COR-L47 (cell line): ENCODE data around the gene IL22RA1.

Source experiments
- DNase-seq: peaks from one replicate; lab custom pipeline; 2025; lab: John Stamatoyannopoulos, UW

The IL22RA1 gene

DNA sequence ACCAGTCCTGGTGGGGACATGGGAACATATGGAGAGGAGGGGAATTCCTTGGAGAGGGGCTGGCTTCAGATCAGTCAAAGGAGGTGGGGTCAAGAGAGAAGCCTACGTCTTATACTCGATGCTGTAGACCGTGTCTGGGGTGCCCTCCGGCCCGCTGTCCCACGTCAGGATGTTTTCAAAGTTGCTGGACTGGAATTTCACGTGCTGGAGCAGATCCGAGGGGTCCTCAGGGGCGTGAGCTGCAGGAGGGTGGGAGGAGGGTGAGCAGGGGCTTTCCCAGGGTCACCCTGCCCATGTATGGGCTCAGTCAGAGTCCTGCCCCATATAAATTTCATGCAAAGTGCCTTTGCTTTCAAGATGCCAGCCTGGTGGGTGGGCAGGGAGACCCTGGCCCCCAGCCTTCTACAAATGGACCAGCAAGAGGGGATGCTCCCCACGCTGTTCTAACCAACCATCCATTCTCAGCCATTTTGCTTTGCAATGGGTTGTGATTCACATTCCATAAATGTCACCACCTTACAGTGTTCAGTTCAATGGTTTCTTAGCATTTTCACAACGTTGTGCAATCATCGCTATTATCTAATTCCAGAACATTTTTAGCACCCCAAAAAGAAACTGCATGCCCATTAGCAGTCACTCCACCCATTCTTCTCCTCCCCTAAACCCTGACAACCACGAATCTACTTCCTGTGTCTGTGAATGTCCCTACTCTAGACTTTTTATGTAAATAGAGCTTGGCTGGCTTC lies 4.3 kb downstream of the IL22RA1 start:
- DNase-seq = no peak

DNA sequence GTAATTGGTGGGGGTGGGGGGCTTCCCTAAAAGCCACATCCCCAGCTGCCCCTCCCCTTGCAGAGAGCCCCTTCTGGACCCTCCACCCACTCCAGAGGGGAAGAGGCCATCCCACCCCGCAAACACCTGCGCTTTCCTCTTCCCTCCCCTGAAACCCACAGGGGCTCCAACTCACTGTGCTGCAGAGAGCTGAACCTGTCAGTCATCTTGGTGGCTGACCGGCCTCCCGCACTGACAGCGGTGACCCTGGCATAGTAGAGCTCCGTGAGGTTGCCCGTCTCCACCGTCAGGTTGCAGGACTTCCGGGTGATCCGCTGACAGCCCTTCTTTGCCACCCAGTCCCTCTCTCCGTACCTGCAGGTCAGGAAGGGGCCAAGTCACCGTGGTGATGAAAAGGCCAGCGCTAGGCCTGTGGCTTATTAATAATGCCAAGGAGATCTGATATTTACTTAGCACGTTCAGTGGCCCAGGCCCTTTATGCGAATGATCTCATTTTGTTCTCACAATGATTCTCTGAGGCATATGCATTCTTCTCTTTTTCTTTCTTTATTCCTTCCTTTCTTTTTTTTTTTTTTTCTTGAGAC lies 5.9 kb downstream of the IL22RA1 start:
- no peak for DNase-seq

DNA sequence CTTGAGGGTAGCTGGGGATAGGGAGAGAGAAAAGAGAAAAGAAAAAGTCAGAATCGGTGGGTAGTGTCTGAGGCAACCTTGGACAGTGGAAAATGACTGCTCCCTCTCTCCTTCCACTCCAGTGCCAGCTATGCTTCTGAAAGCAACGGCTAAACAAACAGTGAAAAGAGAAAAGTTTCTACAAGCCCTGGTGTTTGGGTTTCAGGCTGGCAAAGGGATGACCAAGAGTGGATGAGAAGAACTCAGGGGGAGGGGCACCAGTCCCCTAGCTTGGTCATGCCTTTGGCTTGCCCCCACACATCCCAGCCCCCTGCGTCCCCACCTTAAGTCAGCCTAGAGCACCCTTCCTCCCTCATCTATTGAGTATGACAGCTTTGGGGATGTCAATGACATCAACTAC lies 8.6 kb downstream of the IL22RA1 start:
- no peak for DNase-seq

DNA sequence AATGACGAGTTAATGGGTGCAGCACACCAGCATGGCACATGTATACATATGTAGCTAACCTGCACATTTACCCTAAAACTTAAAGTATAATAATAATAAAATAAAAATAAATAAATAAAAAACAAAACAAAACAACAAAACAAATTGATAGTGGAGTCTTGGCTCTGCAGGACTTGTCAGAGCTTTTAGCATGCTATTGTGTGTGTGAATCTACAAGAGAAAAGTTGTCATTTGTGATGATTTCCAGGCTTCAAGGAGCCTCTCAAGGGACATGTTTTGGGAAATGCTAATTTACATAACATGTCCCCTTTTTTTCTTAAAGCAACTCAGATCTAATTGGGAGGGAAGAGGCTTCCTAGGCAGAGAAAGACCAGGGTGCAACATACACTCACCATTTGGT lies 9.1 kb downstream of the IL22RA1 start:
- DNase-seq = no peak

DNA sequence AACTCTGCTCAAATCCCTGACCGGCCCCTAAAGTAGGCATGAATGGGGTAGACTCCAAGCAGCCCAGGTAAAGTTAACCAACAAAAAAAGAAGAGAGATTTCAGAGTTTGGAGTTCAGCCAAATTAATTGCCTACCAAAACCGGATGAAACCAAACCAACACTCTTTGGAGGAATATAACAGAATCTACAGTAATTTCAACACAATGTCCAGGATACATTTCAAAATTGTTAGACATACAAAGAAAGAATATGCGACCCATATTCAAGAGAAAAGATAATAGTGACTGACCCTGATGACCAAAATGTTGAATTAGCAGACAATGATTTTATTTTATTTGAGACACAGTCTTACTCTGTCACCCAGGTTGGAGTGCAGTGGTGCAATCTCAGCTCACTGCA lies 12.6 kb downstream of the IL22RA1 start:
- DNase-seq = no peak

DNA sequence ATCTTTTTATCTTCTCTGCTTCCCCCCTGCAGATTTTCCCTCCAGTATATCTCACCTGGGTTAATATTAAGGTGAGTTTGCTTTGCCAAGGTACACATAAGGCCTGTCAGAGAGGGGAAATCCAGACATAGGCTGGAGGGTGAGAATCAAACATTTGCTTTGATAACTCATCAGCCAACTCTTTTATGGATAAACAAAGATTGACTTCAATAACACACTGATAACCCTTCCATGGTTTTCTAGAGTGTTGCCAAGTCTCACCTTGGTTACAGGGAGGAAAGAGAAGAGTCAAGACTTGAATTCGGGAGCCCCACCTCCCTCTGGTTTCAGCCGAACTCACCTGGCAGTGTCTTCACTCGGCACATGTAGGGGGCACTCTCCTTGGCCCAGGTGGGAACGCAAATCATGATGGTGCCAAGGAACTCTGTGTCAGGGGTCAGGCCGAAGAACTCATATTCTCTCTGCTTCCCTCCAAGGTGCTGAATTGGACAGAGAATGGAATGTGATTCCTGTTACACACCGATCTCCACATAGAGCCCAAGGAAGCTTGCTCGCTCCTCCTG lies 15.1 kb downstream of the IL22RA1 start:
- no peak for DNase-seq

DNA sequence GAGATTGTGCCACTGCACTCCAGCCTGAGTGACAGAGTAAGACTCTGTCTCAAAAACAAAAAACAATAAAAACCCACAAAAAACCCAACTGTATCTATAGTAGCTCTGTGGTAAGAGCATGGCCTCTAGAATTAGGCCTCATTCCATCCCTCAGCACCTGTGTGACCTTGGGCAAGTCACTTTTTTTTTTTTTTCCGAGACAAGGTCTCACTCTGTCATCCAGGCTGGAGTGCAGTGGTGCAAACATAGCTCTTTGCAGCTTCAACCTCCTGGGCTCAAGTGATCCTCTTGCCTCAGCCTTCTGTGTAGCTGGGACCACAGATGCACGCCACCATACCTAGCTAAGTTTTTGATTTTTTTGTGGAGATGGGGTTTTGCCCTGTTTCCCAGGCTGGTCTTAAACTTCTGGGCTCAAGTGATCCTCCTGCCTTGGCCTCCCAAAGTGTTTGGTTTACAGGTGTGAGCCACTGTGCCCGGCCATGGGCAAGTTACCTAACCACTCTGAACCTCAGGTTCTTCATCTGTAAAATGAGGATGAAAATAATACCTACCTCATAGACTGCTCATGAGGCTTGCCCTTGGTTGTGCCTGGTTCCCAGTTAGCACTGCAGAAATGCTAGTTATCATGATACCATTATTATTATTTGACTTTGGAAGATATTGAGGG lies 15.7 kb downstream of the IL22RA1 start:
- DNase-seq = no peak

DNA sequence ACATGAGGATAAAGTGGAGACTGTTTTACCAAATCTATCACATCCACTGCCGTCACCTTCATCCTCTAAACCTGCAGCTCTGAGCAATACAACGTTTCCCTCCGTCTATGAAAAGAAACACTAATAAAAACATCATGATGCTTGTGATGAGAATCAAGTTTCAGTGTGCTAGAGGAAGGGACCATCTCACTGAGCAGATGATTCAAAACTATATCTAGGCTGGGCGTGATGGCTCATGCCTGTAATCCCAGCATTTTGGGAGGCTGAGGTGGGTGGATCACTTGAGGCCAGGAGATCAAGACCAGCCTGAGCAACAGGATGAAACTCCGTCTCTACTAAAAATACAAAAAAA lies 16.3 kb downstream of the IL22RA1 start:
- DNase-seq = no peak

DNA sequence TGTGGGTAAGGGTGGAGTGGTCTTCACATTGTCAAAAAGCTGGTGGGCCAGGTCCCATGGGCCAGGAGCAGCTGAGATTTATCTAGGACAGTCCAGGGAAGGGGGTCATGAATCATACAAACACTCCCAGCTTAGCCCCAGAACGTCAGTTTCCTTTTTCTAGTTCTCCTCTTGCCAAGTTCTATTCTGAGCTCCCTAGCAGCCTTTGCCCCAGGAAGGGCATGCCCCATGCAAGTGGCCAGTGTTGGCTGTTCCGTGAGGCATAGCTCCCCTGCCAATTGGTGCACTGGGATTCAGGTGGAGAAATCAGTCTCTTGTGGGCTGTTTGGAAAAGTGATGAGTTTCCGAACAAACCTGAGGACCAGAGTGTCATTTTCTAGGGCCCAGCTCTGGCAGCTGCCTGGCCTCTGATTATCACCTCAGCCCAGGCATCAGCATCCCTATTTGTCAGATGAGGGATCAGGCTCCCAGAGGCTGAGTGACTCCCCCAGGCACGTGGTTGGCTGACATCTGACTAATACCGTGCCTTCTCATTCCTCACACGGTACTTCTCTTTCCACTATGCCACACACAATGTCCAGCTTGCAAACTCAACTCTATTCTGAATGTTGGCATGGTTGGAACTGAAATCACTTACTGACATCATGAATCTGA lies 16.8 kb downstream of the IL22RA1 start:
- no peak for DNase-seq

DNA sequence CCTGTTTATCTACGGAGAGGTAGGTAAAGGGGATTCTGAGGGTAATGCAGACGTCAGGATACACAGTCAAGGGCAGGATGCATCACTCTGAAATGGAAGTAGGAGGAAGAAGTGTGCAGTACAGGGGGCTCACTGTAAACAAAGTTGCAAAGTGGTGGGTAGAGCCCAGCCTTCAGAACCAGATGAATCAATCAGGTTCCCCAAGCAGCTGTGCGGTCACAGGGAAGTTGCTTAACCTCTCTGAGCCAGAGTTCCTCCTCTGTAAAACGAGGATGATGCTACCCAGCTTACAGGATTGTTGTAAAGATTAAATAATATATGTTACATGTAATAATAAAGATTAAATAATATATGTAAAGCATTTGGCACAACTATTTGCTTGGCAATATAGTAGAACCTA lies 17.5 kb downstream of the IL22RA1 start:
- DNase-seq = no peak

DNA sequence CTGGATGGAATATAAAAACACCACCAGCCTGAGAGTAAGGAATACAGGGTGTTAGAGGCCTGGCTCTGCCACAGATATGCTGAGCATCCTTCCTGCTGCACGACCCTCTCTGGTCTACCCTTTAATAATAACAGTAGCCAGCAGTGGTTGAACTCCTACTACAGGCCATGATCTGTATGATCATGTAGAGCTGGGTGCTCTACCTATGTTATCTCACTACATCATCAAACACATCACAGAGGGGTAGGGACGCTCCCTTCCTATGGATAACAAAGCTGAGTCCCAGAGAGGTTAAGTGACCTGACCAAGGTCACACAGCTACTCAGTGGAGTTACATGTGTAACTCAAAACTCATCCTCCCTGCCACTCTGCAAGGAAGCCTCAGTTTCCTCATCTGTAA lies 18.0 kb downstream of the IL22RA1 start:
- DNase-seq = no peak

DNA sequence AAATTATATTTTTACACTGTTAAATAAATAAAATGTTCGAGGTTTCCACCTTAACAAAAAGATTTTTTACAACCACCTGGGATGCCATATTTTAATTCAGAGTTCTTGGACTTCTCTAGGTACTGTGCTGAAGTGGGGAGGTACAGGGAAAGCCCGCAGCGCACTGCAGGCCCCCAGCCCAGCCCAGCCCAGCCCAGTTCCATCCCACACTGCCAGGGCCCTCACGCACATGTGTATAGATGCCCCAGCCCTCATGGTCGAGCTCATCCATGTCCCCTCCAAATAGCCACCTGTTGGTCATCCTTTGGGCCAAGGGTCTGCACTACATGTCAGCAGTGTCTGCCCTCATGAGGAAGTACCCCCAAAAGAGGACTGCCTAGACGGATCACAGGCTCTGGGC lies 19.3 kb downstream of the IL22RA1 start:
- DNase-seq = no peak

DNA sequence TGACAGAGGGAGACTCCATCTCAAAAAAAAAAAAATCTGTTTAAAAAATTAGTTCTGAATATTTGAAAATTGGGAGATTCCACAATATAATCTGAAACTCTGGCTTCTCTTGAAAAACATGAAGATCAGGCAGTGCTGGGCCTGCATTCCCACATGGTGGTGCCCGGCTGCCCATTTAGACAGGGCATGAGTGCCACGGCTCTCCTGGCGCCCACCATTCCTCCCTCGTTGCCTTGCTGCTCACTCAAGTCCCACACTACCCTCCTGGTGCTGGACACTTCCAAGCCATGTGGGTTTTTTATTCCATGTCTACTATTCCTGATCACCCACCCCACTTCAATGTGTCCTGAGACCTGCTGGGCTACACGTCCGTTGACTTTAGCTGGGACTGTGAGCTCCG lies 20.2 kb downstream of the IL22RA1 start:
- DNase-seq = no peak

DNA sequence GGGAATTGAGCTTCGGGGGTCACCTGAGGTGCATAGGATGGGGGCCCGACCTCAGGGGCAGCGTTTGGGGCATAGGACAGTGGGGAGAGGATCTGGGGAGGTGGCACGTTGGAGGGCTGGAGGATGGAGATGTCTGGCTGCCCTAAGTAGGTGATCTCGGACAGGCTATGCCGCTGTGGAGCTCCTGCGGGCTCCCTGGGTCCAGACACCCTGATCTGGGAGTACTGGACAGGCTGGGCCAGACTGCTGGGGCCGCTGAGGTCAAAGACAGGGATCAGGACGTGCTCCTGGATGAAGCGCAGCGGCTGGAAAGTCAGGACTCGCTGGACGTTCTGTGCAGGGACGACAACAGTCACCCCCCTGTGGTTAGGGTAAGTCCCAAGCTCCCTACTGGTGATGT lies 21.5 kb downstream of the IL22RA1 start:
- no peak for DNase-seq

DNA sequence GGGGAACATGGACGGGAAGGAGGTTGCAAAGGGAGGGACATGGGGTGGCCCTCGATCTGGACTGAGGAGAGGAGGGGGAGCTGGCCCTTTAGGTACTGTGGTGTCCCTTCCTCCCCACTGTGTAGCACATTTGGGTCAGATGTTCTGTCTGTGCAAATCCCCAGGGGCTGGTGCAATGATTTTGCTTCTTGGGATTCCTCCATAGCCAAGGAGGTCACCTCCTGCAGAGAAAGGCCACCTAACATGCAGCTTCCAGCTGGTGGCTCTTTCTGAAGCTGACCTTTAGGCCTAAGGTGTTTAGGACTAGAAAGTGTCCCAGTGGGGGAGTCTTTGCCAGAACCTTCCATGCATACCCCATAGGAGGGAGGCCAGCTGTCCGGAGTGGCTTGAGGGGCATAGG lies 22.0 kb downstream of the IL22RA1 start:
- no peak for DNase-seq

DNA sequence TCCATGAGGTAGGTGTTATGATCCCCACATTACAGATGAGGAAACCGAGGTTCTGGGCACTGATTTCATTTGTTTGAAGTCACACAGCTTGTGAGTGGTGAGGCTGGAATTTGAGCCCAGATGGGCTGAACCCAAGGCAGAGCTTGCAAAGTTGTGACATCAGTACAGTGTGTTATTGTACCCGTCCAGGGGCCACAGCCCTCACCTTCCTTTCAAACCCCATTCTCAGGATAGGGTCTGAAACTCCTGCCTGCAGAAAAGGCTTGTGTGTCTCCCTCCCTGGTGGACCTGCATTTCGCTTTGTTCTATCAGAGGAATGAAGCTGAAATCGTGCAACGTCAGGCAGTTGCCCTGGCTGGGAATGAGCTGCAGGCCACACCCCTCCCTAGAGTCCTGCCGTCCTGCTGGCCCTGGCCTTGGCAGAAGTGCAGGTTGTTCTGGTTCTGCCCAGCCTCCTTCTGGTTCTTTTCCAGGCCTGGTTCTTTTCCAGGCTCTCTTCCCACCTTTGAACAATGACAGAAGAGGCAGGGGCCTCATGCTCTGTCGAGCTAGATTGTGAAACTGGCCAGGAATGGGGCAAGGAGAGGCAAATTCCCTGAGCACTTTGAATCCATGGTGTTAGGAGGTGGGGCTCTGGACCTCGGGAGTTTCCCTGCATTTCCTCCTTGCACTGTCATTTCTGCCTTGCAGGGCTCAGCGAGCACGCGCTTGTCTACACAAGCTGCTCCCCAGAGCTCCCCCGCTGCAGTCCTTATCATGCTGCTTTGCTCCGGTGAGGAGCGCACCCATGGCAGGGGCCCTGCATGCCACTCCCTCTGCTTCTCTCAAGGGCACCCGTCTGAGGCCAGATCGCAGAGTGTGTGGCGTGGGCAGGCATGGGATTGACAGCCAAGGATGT lies 22.8 kb downstream of the IL22RA1 start:
- no peak for DNase-seq

DNA sequence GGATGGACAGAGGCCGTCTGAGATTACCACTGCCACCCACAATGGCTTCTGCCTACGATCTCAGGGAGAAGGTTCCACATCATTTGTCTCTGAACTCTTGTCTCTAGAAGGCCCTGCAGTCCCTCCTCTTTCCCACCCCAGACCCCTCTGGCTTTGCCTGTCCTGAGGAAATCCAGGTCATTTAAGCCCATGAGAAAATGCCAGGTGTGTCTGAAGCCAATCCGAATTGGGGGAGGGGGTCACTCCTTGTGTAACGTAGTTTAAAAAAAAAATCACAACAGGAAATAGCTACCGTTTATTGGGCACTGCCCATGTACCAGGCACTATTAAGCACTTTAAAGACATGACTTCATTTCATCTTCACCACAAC lies 23.5 kb downstream of the IL22RA1 start:
- no peak for DNase-seq

DNA sequence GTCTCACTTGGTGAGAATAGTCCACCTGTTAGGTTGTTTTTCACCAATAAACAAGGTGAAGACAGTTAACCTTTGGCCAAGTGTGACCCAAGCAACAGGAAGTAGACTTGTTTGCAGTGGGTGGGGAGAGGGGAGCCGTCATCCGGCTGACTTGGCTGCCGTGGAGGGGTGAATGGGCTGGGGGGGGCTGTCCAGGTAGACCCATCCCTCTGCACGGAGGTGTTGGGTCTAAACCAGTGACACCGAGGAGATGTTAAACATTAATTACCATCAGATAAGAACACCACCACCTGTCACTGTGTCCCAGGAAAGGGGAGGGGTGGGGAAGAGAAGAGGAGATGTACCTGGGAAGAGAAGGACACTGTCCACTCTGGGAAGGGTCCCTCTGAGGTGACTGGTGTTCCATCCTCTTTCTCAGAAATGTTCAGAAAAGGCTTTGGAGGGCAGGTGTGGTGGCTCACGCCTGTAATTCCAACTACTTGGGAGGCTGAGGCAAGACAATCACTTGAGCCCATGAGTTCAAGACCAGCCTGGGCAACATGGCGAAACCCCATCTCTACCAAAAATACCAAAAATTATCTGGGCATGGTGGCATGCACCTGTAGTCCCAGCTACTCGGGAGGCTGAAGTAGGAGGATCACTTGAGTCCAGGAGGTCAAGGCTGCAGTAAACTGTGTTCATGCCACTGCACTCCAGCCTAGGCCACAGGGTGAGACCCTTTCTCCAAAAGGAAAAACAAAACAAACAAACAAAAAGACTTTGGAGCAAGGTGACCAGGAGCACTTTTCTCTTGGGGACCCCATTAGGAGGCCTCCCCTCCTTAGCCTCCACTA lies 24.3 kb downstream of the IL22RA1 start:
- DNase-seq = no peak

DNA sequence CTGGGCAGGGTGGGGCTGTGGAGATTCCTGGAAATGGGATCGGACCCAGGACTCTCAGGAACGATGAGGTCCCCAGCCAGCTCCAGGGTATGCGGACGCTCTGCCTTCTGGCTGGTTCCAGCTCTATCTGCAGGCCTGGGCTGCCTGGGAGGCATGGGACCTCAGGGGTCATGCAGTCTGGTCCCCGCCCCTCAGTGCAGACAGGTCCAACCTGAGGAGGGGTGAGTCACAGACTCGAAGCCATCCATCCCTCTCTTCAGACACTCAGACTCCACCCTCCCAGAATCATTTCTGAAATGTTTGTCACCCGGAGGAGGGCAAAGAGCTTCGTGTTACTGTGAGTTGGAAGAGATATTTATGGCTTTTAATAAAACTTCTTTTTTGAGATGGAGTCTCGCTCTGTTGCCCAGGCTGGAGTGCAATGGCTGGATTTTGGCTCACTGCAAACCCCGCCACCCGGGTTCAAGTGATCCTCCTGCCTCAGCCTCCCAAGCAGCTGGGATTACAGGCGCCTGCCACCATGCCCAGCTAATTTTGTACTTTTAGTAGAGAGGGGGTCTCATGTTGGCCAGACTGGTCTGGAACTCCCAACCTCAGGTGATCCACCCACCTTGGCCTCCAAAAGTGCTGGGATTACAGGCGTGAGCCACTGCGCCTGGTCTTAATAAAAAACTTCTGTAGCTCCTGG lies 25.1 kb downstream of the IL22RA1 start:
- DNase-seq = no peak

DNA sequence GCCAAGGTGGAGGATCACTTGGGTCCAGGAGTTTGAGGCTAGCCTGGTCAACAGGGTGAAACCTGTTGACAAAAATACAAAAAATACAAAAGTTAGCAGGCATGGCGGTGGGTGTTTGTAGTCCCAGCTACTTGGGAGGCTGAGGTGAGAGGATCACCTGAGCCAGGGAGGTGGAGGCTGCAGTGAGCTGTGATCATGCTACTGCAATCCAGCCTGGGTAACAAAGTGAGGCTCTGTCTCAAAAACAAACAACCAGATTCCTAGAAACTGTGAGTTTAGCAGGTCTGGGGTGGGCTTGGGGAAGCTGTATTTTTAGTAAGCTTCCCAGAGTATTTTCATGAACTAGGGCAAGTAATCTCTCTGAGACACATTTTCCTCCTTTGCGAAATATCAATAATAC lies 25.8 kb downstream of the IL22RA1 start:
- no peak for DNase-seq
